ENCODE data around the gene SLC66A3. TPM values are rescaled to one million over a fixed set of nuclear protein-coding genes. Genes with fewer than 3 reads are reported as not detected.
"Not testable (repeated sequence)": the region's sequence is repeated elsewhere in the genome, so short reads cannot be mapped to it uniquely, and the experiment has no call there.

The SLC66A3 gene
- total RNA-seq, 1 experiment from 2014 or later, result 19.2 TPM

DNA sequence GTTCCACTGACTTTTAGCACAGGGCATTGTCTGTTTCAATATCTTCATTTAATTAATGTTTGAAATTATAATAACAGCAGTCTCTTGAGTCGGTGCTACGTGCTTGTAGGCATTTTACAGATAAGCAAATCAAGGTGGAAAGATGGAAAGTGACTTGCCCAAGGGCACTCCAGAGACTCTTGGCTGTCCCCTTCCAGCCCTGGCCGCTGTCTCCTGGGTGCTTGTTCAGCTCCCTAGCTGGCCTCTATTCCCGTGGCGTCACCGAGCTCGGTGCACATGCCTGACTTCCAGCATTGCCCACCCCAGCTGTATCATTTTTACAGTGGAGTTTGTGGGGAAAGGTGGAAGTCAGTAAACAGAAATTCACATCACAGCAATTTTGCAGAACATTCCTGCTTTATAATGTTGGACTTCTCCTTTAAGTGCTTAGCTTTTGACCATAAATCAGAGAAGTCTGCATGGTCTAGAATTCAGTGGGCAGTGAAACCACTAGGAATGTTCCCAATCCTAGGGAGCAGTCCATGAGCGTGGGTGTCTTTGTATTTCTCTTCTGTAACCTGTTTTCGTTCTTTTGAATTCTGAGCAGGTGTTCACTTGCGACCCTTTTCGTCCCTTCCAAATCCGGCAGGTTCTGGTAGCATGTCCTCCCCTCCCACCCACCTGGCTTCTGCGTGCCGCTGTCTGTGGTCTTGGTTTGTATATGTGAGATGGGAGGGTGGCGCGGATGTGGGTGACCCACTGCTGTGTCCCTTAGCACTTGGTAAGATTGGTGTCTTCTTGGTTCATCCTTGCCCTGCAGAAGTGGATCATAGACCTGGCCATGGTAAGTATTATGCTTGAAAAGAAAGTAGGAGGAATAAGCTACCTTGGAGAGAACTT lies 8.4 kb downstream of the SLC66A3 start:
- DNase-seq, result no peak
- Histone ChIP-seq H3K9ac (ENCODE audit: low read length) (no peak overlapping the region), H3K4me2 (ENCODE audit: low read length) (no peak overlapping the region), H2AFZ (ENCODE audit: low read length) (no peak overlapping the region), H3K27ac (ENCODE audit: low read length) (no peak overlapping the region), H3K27me3 (ENCODE audit: low read length) (no peaks in the 10 kb centered on the region), H4K20me1 (ENCODE audit: low read length) (no peaks in the 10 kb centered on the region), H3K4me1 (ENCODE audit: insufficient read depth, low read length) (no peaks in the 10 kb centered on the region), H3K9me2 (replicated peaks; ENCODE audit: low read length) (no peaks in the 10 kb centered on the region), H3K36me3 (ENCODE audit: low read depth, low read length) (no peaks in the 10 kb centered on the region), H3K4me3 (ENCODE audit: low read length) (no peak overlapping the region), H3K79me2 (ENCODE audit: low read length) (no peaks in the 10 kb centered on the region), H3F3A (ENCODE audit: low read length, unreplicated experiment) (no peaks in the 10 kb centered on the region), H3K9me3 (ENCODE audit: low read length) (no peaks in the 10 kb centered on the region)
- BruUV-seq (replicated peaks), result no TSS peak
- ChIA-PET CTCF (interaction anchor here (0.6 to 1.0 kb wide), 2 partner anchors 13 to 40 kb away, joined by 3 to 14 read pairs; no protein-coding TSS in a partner anchor), POLR2A (ENCODE audit: unreplicated experiment) (no interaction called here)
- no peak for ATAC-seq
- intact Hi-C loops (cut with micrococcal nuclease), result no loop called here
- TF ChIP-seq, protein P1, sequence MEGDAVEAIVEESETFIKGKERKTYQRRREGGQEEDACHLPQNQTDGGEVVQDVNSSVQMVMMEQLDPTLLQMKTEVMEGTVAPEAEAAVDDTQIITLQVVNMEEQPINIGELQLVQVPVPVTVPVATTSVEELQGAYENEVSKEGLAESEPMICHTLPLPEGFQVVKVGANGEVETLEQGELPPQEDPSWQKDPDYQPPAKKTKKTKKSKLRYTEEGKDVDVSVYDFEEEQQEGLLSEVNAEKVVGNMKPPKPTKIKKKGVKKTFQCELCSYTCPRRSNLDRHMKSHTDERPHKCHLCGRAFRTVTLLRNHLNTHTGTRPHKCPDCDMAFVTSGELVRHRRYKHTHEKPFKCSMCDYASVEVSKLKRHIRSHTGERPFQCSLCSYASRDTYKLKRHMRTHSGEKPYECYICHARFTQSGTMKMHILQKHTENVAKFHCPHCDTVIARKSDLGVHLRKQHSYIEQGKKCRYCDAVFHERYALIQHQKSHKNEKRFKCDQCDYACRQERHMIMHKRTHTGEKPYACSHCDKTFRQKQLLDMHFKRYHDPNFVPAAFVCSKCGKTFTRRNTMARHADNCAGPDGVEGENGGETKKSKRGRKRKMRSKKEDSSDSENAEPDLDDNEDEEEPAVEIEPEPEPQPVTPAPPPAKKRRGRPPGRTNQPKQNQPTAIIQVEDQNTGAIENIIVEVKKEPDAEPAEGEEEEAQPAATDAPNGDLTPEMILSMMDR (conservative IDR thresholded peaks at IDR 0.05; ENCODE audit: low read depth, low read length), result no peak
- TF ChIP-seq EZH2phosphoT487 (IDR thresholded peaks at IDR 0.05; ENCODE audit: borderline replicate concordance, low read length) (no peak), EZH2 (IDR thresholded peaks at IDR 0.05; ENCODE audit: low read length, unreplicated experiment) (no peak)

DNA sequence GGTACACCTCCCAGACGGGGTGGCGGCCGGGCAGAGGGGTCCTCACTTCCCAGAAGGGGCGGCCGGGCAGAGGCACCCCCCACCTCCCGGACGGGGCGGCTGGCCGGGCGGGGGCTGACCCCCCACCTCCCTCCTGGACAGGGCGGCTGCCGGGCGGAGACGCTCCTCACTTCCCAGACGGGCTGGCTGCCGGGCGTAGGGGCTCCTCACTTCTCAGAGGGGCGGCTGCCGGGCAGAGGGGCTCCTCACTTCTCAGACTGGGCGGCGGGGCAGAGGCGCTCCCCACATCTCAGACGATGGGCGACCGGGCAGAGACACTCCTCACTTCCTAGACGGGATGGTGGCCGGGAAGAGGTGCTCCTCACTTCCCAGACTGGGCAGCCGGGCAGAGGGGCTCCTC lies 9.8 kb downstream of the SLC66A3 start:
- H3F3A ChIP-seq (ENCODE audit: low read length, unreplicated experiment); H2AFZ ChIP-seq (ENCODE audit: low read length): not testable (repeated sequence)

DNA sequence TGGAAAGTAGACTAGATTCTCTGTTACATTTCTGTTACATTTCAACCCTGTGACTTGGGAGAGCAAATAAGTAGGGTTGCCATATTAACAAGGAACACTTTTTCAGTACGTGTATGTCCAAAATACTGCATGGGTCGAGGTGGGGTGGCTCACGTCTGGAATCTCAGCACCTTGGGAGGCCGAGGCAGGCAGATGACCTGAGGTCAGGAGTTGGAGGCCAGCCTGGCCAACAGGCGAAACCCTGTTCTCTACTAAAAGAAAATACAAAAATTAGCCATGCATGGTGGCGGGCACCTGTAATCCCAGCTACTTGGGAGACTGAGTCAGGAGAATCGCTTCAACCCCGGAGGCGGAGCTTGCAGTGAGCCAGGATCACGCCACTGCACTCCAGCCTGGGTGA lies 11.2 kb downstream of the SLC66A3 start:
- CTCF ChIA-PET, result no interaction called here
- Histone ChIP-seq H3K4me2 (ENCODE audit: low read length) (no peak overlapping the region), H3K9me3 (ENCODE audit: low read length) (no peaks in the 10 kb centered on the region), H3F3A (ENCODE audit: low read length, unreplicated experiment) (no peaks in the 10 kb centered on the region), H4K20me1 (ENCODE audit: low read length) (no peaks in the 10 kb centered on the region), H3K9me2 (replicated peaks; ENCODE audit: low read length) (no peaks in the 10 kb centered on the region), H3K4me1 (ENCODE audit: insufficient read depth, low read length) (no peaks in the 10 kb centered on the region), H3K27ac (ENCODE audit: low read length) (no peak overlapping the region), H3K9ac (ENCODE audit: low read length) (no peak overlapping the region), H3K79me2 (ENCODE audit: low read length) (no peaks in the 10 kb centered on the region), H3K36me3 (ENCODE audit: low read depth, low read length) (no peaks in the 10 kb centered on the region), H3K4me3 (ENCODE audit: low read length) (no peak overlapping the region), H3K27me3 (ENCODE audit: low read length) (no peaks in the 10 kb centered on the region), H2AFZ (ENCODE audit: low read length) (no peak overlapping the region)
- ATAC-seq, result no peak
- POLR2A ChIA-PET (ENCODE audit: unreplicated experiment), result no interaction called here
- no peak for DNase-seq
- TF ChIP-seq, protein P1 (conservative IDR thresholded peaks at IDR 0.05; ENCODE audit: low read depth, low read length), result no peak
- TF ChIP-seq EZH2 (IDR thresholded peaks at IDR 0.05; ENCODE audit: low read length, unreplicated experiment), result no peak
- BruUV-seq (replicated peaks), result no TSS peak
- intact Hi-C loops (cut with micrococcal nuclease), result no loop called here

More for the DNA sequence above, 9.8 kb downstream of the SLC66A3 start:
- H3K9ac ChIP-seq (ENCODE audit: low read length); H4K20me1 ChIP-seq (ENCODE audit: low read length); CTCF ChIA-PET; H3K9me3 ChIP-seq (ENCODE audit: low read length); H3K4me2 ChIP-seq (ENCODE audit: low read length); H3K4me1 ChIP-seq (ENCODE audit: insufficient read depth, low read length); H3K36me3 ChIP-seq (ENCODE audit: low read depth, low read length); H3K9me2 ChIP-seq (replicated peaks; ENCODE audit: low read length); H3K79me2 ChIP-seq (ENCODE audit: low read length); H3K27me3 ChIP-seq (ENCODE audit: low read length); ATAC-seq; H3K27ac ChIP-seq (ENCODE audit: low read length); H3K4me3 ChIP-seq (ENCODE audit: low read length); DNase-seq; POLR2A ChIA-PET (ENCODE audit: unreplicated experiment); intact Hi-C loops (cut with micrococcal nuclease); BruUV-seq (replicated peaks): not testable (repeated sequence)
